GM12864 (cell line): ENCODE data around the gene ERVFRD-1.

Source experiments
- DNase-seq: peaks from one replicate; pipeline ENCODE4 v3.0.0-alpha.2; 2011; ENCODE audit warnings: low read depth
- H3K4me3 ChIP-seq: 2 replicates; pipeline ENCODE4 v1.5.1; 2011; ENCODE audit warnings: mild to moderate bottlenecking, low read depth, low read length, control low read depth
- TF ChIP-seq, protein P1 (sequence below): IDR thresholded peaks from 2 replicates; pipeline ENCODE4 v1.5.1; 2011; ENCODE audit warnings: low read depth, mild to moderate bottlenecking, moderate library complexity, low read length, control low read depth, inconsistent platforms; ENCODE audit errors: missing control alignments

ERVFRD-1 gene

DNA sequence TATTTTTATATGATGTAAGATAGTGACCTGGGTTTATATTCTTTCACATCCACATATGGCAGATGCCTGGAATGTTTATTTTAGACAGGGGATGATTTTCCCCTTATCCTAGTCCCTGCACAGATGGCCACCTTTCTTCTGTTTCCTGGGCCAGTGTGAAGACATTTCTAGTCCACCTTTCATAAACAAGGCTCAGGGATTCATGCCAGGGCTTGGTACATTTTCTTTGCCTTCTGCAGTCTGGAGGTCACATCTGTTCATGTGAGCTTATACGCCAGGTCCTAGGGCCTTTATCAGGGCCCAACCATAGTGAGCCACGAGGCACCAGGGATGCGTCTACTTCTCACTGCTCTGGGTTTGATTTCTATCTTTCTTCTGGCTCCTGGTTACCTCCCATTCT is 38.0 kb upstream of the ERVFRD-1 start:
- no peak overlapping the region for H3K4me3 ChIP-seq
- DNase-seq, result no peak
- TF ChIP-seq, protein P1, sequence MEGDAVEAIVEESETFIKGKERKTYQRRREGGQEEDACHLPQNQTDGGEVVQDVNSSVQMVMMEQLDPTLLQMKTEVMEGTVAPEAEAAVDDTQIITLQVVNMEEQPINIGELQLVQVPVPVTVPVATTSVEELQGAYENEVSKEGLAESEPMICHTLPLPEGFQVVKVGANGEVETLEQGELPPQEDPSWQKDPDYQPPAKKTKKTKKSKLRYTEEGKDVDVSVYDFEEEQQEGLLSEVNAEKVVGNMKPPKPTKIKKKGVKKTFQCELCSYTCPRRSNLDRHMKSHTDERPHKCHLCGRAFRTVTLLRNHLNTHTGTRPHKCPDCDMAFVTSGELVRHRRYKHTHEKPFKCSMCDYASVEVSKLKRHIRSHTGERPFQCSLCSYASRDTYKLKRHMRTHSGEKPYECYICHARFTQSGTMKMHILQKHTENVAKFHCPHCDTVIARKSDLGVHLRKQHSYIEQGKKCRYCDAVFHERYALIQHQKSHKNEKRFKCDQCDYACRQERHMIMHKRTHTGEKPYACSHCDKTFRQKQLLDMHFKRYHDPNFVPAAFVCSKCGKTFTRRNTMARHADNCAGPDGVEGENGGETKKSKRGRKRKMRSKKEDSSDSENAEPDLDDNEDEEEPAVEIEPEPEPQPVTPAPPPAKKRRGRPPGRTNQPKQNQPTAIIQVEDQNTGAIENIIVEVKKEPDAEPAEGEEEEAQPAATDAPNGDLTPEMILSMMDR, result no peak

DNA sequence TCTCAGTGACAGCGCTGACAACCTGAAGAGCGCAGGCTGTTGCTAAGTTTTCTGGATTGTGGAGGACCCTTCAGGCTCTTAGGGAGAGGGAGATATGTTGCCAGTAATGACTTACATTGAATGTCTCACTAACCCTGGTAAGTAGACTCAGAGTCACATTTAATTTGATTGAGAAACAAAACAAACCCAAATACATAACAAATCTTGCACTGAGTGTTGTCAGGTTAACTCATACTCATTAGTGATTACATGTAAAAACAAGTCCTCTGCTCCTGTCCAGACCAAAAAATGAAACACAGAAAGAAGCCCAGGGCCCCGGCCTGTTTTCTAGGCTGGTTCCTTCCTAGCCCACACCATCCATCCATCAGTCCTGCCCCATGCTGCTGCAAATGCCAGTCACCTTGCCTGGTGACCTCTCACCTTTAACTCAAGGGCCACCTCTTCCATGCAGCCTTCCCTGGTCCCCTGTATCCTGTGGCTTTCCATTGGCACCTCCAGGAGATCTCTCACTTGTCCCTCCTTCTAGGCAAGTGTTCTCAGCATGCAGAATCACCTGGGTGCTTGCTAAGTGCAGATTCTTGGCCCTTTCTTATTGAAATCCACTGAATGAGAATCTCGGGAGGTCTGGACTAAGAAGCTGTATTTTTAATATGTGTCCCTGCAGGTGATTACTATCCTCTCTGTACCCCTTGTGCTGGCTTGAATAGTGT is 34.7 kb upstream of the ERVFRD-1 start:
- TF ChIP-seq, protein P1, result no peak
- DNase-seq, result no peak
- H3K4me3 ChIP-seq, result no peak overlapping the region

DNA sequence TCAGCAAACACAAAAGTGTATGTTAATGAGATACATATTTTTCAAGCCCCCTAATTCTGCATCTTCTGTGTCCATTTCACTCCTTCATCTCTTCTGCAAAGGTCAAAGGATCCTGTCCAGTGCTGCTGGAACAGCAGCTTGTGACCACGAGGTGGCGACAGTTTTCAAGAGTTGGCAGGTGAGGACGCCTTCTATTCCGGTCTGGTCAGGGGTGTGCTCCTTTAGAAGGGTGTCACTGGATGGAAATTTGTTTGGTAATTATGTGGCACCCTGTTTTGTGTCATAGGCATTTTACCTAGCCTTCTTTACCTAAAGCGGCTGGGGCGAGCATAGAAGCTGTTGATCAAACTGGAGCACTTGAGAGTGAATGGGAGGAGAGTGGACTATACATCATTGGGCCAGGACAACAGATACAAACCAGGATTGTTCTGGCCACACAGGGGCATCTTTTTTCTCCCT is 32.9 kb upstream of the ERVFRD-1 start:
- TF ChIP-seq, protein P1, result peak; percentile 88
- DNase-seq, result peak; percentile 61
- H3K4me3 ChIP-seq, result no peak overlapping the region

DNA sequence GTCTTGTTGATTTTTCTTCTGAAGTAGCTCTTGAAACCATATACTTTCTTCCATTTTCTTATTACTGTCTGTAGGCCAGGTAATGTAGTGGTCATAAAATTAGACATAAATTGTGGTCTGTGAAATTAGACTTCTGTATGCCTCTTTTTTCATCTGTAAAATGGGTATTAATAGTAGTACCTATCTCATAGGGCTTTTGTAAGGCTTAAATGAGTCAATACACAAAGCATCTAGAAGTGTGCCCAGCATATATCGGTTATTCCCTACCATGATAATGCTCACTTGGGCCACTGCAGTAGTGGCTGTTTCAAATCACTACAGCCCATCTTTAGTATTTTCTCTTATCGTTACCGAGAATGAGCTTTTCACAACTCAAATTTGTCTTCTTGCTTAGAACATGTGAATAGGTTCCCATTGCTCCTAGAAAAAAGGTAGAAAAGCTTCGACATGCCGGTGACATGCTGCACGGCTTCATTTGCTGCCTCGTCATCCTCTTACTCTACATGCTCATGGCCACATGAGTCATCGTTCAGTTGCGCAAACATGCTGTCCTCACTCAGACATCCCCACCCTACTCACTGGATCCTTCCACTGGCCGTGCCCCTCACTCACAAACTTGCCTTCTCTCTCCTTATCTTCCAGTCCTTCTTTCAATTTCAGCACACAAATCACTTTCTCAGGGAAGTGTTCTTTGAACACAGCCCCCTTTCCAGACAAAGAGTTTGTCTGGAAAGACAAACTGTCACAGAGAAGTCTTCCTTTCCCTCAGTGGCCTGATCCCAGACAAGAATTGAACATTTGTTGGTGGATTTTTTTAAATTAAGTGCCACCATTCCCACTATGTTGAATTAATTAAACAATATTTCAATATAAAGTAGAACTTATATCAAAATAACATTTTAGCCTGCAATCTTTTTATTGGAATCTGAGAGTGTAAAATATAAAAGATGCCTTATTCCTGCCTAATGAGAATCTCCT is 32.2 kb upstream of the ERVFRD-1 start:
- no peak for DNase-seq
- TF ChIP-seq, protein P1, result no peak
- H3K4me3 ChIP-seq, result no peak overlapping the region

DNA sequence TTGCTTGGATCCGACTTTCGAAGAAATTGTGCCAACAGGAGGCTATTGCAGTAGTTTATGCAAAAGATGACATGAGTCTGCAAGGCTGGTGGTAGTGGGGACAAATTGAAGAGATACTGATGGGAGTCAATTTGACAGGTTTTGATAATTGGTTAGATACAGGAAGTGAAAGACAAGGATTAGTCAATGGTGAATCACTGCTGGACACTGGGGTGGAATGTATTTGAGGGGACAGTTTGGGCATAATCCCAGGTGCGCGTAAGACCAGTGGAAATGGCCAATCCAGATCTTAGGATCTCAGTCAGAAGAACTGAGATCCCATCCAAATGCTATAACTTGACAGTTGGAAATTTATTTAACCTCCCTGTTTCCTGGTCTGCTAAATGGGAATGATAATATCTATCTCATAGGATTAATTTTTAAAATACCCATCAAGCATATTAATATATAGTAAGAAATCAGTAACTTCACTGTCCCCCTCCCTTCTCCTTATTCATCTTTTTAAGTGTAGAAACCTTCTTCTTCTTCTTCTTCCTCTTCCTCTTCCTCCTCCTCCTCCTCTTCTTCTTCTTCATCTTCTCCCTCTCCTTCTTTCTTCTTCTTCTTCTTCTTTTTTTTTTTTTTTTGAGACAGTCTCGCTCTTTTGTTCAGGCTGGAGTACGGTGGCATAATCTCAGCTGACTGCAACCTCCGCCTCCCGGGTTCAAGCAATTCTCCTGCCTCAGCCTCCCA is 30.9 kb upstream of the ERVFRD-1 start:
- TF ChIP-seq, protein P1, result no peak
- H3K4me3 ChIP-seq, result no peak overlapping the region
- DNase-seq, result no peak

DNA sequence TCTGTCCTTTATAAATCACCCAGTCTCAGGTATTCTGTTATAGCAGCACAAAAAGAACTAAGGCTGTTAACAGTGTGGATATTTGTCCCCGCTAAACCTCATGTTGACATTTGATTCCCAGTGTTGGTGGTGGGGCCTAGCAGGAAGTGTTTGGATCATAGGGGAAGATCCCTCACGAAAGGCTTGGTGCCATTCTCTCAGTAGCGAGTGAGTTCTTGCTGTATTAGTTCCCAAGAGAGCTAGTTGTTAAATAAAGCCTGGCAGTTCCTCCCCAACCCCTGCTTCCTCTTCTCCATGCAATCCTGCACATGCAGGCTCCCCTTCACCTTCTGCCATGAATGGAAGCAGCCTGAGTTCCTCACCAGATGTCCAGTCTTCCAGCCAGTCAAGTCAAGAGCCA is 29.8 kb upstream of the ERVFRD-1 start:
- no peak for DNase-seq
- TF ChIP-seq, protein P1, result no peak
- no peak overlapping the region for H3K4me3 ChIP-seq
